NCI-H2081 treated with DMSO at 0.1 percent for 48 hours (cell line): ENCODE measurements around the gene OSER1.
A peak's percentile ranks its signal among the peaks of the same experiment; 100 is the strongest.
"Not testable (repeated sequence)": the region's sequence is repeated elsewhere in the genome, so short reads cannot be mapped to it uniquely, and the experiment has no call there.

Experiments
- DNase-seq: peaks from one replicate; lab custom pipeline; 2025; lab: John Stamatoyannopoulos, UW

The OSER1 gene

GRCh38 chr20:44200371-44200770 lies 10.2 kb downstream of the OSER1 start:
- DNase-seq = no peak

GRCh38 chr20:44199877-44200276 lies 10.7 kb downstream of the OSER1 start:
- DNase-seq = no peak

- DNase-seq = no peak
These were observed 11.7 kb downstream of the OSER1 start for GRCh38 chr20:44198872-44199271.

GRCh38 chr20:44196271-44196670 lies 14.3 kb downstream of the OSER1 start:
- no peak for DNase-seq

GRCh38 chr20:44195605-44196004 lies 15.0 kb downstream of the OSER1 start:
- no peak for DNase-seq

GRCh38 chr20:44193801-44194200 lies 16.8 kb downstream of the OSER1 start:
- DNase-seq = no peak

- DNase-seq = not testable (repeated sequence)
These were observed 18.9 kb downstream of the OSER1 start for GRCh38 chr20:44191640-44192039.

- DNase-seq = peak; percentile 16
These were observed 20.2 kb downstream of the OSER1 start for GRCh38 chr20:44190197-44190852.

GRCh38 chr20:44188752-44189151 lies 21.8 kb downstream of the OSER1 start:
- no peak for DNase-seq

- DNase-seq = no peak
These were observed 22.5 kb downstream of the OSER1 start for GRCh38 chr20:44187772-44188709.

GRCh38 chr20:44187054-44187771 lies 23.4 kb downstream of the OSER1 start, which contains the start of gene JPH2:
Gene JPH2 (minus strand): TSS chr20:44187188. CDS start chr20:44186705, 483 bp downstream.
- DNase-seq = no peak

GRCh38 chr20:44186674-44187053 lies 23.9 kb downstream of the OSER1 start:
- DNase-seq = no peak

GRCh38 chr20:44186201-44186600 lies 24.4 kb downstream of the OSER1 start:
- no peak for DNase-seq

- no peak for DNase-seq
These were observed 25.0 kb downstream of the OSER1 start for GRCh38 chr20:44185574-44185973.

GRCh38 chr20:44183282-44183681 lies 27.3 kb downstream of the OSER1 start:
- no peak for DNase-seq

- no peak for DNase-seq
These were observed 27.7 kb downstream of the OSER1 start for GRCh38 chr20:44182863-44183262.

- no peak for DNase-seq
These were observed 28.3 kb downstream of the OSER1 start for GRCh38 chr20:44182135-44182765.

- DNase-seq = no peak
These were observed 29.0 kb downstream of the OSER1 start for GRCh38 chr20:44181611-44182010.

GRCh38 chr20:44180814-44181213 lies 29.8 kb downstream of the OSER1 start:
- DNase-seq = no peak

- no peak for DNase-seq
These were observed 33.6 kb downstream of the OSER1 start for GRCh38 chr20:44176833-44177534.

- no peak for DNase-seq
These were observed 35.4 kb downstream of the OSER1 start for GRCh38 chr20:44174996-44175765.
